HG03442 (cell line): ENCODE measurements around the gene ENTR1.

Experiments
- ATAC-seq: cut with Tn5 transposase; IDR thresholded peaks from one replicate; pipeline ENCODE4 v1.9.1; 2021; ENCODE audit warnings: mild to moderate bottlenecking, moderate library complexity; ENCODE audit not compliant: unreplicated experiment

The ENTR1 gene

DNA sequence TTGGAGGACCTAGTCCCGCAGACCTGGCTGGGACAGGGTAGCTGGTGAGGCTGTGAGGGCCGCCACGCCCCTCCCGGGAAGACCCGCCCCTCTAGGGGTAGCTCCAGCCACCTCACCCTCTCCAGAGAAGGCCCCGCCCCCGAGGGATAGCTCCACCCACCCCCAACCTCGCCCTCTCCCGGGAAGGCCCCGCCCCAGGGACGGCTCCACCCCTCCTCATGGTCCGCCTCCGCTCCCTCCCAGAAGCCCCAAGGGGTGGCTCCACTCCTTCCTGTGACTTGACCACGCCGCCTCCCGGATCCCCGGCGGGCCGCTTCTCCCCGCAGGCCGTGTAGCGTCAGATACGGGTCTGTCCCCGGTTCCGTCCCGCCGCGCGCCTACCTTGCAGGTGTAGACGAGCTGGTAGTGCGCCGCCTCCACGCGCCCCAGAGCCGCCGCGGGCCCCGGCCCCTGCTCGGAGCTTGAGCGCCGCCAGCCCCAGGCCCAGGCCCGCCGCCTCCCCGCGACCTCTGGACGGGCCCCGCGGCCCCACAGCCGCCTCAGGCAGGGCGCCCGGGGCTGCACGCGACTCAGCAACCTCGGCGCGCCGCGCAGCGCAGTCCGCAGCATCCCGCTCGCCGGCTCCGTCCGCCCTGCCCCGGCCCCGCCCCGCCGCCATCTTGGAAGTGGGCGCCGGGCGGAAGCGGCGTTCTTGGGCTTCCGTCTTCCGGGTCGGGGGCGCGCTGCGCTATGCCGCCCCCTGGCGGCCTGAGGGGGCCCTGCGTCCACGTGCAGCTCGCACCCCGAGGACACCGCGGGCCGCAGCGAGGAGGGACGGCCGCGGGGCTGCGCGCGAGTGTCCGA is 47.1 kb downstream of the ENTR1 start, which contains the start of gene DNLZ:
TSS of gene DNLZ (minus strand) at position 639 of the 843 bp plus-strand sequence. CDS start at position 609, 30 bp downstream.
- ATAC-seq: peak; percentile 77

DNA sequence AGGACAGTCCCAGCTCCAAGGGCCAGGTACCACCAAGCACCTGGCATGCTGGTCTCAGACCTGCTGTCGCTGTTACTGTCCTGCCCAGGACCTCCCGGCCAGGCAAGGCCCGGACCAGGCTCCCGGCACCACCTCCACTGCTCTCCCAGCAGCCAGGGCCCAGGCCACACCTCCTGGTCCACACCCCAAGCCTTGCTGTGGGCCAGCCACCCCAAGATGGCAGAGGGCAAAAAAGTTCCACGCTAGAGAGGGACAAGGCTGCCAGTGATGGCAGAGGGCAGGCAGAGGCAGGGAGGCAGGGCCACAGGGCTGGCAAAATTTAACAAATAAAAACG is 48.0 kb downstream of the ENTR1 start:
- ATAC-seq: no peak

DNA sequence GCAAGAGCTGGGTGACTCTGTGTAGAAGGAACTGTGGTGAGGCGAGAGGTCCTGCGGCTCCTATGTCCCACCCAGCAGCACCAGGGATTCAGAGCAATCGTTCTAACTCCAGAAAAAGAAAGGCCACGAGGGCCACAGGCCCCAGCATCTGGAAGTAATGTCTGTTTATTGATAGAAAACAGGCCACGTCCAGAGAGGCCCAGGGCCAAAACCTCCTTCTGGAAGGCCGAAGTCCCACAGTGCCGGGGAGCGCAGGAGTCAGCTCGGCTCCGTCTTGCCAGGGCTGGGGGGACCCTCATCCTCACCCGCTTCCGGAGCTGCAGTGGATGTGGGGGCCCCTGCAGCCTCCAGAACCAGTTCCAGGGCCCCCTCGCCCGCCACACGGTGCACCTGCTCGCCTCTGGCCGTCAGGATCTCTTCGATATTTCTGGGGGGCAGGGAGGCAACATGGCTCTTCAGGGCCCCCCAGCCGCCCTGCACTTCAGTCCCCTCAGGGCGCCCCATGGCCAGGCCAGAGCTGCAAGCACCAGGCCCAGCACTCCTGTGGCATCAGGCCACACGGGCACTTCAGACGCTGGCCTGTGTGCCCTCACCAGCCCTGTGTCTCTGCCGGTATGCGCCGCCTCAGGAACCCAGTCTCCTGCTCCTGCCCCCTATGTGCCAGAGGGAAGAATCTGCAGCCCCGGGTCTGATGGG is 48.5 kb downstream of the ENTR1 start:
- no peak for ATAC-seq

DNA sequence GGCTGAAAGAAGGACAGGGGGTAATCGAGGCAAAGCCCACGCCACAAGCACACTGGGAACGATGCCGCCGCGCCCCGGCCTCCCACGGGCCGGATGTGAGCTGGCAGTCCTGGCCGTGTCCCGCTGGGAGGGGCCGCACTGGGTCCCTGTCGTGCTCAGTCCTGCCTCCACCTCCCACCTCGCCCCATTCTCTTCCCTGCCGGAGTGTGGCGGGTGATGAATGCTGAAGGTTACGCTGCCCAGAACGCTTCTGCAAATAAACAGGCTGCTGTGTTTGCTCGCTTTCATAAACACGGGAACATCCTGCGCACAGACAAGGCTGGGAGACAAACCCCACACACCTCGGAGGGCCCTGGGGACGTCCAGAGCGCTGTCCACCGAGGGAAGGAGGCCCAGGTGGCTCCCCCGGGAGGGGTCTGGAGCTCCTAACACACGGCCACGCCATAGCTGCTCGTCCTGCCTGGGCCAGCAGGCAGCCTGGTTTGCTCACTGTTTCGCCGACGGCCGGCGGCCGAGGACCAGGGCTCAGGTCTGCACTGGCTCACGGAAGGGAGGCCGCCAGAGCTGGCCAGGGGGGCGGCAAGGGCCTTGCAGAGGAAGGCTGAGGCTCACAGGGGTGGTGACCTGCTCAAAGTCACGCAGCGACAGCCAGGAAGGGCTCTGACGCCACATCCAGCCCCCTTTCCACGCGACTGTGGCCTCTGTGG is 49.2 kb downstream of the ENTR1 start:
- ATAC-seq: no peak

DNA sequence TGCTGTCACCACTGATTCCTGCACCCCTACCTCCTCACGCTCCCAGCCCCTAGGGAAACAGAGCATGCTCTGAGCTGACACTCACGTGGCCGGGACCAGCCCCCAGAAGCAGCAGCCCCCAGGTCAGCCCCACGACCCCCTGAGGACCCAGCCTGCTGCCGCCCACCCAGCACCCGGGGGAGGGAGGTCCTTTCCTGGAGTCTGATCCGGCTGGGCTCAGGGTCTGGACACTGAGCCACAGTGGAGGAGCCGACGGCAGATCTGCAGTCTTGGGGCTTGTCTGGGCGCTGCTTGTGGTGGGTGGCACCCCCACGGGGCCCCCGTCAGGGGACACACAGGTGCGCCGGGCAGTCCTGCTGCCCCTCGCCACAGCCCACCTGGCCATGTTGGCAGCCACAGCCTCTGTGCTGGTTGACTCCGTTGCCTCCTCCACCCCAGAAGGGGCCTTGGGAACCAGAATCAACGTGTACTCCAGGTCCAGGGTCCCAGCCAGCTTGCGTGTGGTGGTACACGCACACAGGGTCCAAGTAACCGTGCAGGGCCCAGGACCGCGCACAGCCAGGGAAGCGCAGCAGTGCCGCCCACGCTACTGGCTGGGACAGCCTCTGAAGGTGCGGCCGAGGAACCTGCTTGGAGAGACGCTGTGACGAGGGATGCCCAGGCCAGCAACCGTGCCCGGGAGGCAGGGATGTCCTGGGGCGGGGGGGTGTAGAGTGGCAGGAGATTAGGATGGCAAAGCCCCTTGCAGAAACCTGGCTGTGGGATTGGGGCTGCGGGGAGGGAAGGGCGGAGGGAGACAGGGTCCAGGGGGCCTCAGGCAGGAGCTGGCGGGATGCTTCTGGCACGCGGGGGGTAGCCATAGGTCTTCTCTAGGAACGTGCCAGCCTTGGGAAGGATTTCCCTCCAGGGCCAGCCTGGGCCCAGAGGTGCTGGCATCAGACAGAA is 50.4 kb downstream of the ENTR1 start:
- ATAC-seq: no peak

DNA sequence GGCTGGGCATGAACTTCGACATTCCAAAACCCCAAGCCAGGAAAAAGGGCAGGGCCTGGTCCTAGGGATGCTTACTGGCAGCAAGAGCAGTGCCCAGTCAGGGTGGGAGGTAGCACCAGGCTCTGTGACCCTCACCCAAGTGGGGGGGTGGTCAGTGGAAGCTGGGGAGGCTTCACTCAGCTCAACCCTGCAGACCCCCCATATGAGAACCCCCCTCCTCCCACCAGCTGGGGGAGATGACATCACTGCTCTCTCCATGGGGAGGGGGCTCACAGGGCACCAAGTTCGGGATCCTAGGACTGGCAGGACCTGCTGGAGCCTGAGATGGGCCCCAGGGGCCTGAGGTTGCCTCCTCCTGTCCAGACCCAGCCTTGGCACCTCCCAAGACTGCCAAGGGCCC is 51.5 kb downstream of the ENTR1 start:
- no peak for ATAC-seq

DNA sequence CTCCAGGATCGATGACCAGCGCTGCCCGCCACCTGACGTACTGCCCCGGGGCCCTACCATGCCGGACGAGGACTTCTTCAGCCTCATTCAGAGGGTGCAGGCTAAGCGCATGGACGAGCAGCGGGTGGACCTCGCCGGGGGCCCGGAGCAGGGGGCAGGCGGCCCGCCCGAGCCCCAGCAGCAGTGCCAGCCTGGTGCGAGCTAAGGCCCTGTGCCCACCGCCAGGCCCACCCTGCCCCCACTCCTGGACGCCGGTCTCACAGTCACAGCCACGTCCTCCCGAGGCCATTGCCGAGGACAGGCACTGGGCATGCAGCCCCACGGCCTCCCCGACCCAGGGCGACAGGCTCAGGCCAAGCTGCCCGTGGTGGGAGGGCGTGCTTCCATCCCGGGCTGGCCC is 52.4 kb downstream of the ENTR1 start:
- no peak for ATAC-seq

DNA sequence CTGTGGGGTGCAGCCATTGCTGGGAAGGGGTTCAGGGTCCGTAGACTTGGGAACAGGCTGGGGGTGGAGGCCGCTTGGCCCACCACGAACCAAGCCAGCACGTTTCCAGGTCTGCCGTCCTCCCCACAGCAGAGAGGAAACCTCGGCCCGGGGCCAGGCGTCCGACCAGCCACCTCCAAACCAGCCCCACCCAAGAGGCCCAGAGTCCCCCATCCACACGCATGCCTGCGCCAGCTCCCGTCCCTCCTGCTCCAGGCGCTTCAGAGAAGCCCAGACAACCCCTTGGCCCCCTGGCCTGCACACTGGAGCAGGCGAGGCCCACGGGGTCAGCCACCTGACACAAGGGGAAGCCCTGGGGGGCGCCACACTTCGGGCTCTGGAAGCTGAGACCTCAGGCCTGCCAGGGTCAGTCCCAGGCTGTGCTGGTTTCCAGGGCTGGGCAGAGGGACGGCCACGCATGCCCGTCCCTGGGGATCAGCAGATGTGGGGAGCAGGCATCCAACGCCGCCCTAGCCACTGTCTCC is 53.1 kb downstream of the ENTR1 start:
- ATAC-seq: no peak

DNA sequence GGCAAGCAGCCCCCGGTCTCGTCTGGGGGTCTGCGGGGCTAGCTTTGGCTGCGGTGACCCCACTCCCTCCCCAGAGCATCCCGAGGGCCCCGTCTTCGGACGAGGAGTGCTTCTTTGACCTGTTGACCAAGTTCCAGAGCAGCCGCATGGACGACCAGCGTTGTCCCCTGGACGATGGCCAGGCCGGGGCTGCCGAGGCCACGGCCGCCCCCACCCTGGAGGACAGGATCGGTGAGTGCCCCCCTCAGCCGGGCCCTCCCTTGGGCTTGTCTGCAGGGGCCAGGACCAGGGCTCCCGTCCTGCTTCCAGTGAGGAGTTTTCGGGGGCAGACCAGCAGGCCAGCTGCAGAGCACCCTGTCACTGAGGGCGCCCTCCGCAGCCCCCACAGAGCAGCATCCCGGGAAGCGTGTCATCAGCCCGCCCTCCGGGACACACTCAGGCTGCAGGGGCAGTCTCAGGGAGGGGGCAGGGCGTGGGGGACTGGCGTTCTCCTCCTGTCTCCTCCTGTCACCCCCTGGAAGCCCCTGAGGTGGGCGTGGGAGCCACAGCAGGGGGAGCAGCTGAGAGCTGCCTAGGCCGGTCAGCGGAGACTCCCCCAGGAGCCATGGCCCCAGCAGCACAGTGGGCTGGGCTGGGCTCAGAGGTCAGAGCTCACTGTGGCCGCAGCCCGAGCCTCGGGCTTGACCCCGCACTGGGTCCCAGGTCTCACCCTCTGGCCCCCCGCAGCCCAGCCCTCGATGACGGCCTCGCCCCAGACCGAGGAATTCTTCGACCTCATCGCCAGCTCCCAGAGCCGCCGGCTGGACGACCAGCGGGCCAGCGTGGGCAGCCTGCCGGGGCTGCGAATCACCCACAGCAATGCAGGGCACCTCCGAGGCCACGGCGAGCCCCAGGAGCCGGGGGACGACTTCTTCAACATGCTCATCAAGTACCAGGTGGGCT is 54.5 kb downstream of the ENTR1 start:
- ATAC-seq: no peak

DNA sequence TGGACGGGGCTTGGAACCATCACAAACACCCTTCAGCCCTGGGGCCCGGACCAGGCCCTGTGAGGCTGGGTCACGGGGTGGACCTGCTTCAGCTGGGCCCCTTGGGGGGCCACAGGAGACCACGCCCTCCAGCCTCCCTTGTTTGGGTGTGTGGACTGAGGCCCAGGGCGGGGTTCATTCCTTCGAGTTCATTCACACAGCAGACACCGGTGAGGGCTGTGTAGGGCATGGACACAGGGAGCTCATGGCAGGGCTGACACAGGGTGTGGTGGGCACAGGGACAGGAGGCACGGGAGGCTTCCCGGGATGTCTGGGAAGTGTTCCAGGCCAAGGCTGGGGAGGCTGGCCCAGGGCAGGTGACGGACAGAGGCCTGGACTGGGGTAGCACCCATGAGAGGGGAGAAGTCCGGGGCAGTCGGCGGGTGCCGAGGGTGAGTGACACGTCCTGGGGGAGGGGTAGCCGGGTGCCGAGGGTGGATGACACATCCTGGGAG is 55.8 kb downstream of the ENTR1 start:
- no peak for ATAC-seq

DNA sequence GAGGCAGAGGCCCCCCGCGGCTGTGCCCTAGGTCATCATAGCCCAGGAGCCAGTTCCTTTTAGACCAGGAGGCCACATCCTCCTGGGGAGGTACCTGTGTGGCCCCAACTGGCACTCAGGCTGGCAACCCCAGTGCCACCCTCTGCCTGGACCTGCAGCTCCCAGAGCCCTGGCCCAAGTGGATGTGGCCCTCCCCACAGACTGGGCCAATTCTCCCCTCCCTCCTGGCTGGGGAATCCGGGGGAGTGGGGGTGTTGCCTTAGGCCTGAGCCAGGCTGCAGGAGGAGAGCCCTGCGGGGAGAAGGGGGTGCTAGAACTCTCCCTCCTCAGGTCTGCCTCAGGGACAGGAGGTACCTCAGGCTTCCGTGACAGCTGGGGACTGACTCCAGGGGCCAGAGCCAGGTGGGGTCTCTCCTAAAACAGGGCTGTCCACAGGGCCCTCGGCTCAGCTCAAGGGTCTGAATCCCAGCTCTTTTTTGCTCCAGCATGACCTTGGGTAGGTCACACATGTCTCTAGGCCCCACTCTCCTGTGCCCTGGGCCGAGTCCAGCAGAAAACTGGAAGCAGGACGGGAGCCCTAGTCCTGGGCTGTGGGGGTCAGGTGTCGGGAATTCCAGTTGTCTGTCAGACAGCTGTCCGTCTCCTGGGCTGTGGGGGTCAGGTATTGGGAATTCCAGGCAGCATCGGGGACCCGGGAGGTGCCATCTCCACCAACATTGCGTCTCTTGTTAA is 56.5 kb downstream of the ENTR1 start:
- no peak for ATAC-seq

DNA sequence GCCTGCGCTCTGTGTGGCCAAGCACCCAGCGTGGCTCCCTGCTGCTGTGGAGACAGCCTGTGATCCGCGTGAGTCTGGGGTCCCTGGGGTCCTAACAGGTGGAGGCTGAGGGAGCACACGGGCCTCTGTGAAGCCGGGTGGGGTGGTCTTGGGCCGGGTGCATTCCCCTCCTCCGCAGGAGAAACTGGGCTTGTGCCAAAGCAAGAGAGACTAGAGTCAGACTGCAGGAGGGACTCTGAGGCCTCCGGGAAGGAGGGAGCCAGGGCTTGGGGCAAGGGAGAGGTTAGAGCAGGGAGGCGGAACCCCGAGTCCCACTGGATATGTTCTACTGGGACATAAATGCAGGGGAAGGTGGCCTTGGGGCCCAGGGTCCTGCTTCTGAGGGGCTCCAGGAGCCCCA is 57.3 kb downstream of the ENTR1 start:
- ATAC-seq: no peak

DNA sequence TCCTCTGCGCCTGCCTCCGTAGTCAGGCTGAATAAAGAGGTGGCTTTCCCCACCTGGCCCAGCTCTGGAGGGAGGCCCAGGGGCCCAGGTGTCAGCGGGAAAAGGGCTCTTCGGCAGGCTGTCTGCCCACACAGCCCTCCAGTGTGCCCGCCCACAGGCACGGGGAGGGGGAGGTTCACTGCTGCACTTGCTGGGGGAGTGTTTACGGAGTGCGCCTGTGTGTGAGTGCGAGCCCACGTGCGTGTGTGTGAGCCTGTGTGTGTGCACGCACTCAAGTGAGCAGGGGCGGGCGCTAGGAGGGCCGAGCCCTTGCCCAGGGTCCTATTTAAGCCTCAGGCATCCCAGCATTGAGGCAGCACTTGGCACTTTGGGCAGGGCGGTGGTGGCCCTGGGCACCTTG is 57.7 kb downstream of the ENTR1 start:
- no peak for ATAC-seq
